ENCODE data around the gene ZDHHC1.
"Not testable (repeated sequence)": the region's sequence is repeated elsewhere in the genome, so short reads cannot be mapped to it uniquely, and the experiment has no call there.

Gene ZDHHC1

DNA sequence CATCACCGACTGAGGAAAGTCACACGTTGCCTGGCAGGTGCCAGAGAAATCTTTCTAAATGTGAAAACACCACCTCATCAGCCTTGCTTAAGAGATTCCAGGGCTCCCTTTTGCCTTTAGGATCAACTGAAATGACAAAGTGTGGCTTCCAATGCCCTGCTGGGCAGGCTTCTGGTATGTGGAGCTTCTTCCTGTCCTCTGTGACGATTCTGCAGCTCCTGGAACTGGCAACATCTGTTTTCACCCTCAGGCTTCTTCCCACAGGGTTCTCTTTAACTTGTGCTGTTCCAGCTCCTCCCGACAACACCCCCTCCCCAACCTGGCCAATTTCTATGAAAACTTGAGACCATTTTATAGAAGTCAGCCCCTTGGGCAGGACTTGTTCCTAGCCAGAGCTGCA, 4.8 kb upstream of the ZDHHC1 start:
- intact Hi-C loops (cut with DNase I; ENCODE audit: low total_unique reads) = no loop called here
- DNase-seq = no peak
- Histone ChIP-seq H3K4me3 (no peak overlapping the region), H3K27me3 (peaks cover 0 to 21% of the 10 kb centered on the region in 2 donors), H3K27ac (no peak overlapping the region), H3K36me3 (no peaks in the 10 kb centered on the region), H3K4me1 (peaks cover 0 to 6% (median 3%) of the 10 kb centered on the region in 4 donors), H3K9me3 (no peaks in the 10 kb centered on the region)
- TF ChIP-seq, protein P1, sequence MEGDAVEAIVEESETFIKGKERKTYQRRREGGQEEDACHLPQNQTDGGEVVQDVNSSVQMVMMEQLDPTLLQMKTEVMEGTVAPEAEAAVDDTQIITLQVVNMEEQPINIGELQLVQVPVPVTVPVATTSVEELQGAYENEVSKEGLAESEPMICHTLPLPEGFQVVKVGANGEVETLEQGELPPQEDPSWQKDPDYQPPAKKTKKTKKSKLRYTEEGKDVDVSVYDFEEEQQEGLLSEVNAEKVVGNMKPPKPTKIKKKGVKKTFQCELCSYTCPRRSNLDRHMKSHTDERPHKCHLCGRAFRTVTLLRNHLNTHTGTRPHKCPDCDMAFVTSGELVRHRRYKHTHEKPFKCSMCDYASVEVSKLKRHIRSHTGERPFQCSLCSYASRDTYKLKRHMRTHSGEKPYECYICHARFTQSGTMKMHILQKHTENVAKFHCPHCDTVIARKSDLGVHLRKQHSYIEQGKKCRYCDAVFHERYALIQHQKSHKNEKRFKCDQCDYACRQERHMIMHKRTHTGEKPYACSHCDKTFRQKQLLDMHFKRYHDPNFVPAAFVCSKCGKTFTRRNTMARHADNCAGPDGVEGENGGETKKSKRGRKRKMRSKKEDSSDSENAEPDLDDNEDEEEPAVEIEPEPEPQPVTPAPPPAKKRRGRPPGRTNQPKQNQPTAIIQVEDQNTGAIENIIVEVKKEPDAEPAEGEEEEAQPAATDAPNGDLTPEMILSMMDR (IDR thresholded peaks at IDR 0.05) = no peak

DNA sequence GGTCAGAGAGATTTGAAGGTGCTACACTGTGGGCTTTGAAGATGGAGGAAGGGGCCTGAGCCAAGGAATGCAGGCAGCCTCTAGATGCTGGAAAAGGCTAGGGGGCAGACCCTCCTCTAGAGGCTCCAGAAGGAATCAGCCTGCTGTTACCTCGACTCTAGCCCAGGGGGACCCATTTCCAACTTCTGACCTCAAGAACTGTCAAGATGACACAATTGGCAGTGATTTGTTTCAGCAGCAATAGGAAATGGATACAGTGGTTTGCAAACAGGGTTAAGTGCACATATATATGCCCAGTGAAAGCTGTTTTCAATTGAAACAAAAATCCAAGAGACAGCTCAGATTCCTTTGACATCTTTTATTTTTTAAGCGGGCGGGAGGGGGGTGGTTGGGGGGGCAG, 3.7 kb upstream of the ZDHHC1 start:
- no peak overlapping the region for H3K27ac ChIP-seq
- peaks cover 0 to 15% (median 12%) of the 10 kb centered on the region in 4 donors for H3K4me1 ChIP-seq
- TF ChIP-seq, protein P1 (IDR thresholded peaks at IDR 0.05) = no peak
- intact Hi-C loops (cut with DNase I; ENCODE audit: low total_unique reads) = no loop called here
- DNase-seq = no peak
- no peaks in the 10 kb centered on the region for H3K36me3 ChIP-seq
- peaks cover 0 to 11% of the 10 kb centered on the region in 2 donors for H3K27me3 ChIP-seq
- H3K9me3 ChIP-seq = no peaks in the 10 kb centered on the region
- H3K4me3 ChIP-seq = no peak overlapping the region

DNA sequence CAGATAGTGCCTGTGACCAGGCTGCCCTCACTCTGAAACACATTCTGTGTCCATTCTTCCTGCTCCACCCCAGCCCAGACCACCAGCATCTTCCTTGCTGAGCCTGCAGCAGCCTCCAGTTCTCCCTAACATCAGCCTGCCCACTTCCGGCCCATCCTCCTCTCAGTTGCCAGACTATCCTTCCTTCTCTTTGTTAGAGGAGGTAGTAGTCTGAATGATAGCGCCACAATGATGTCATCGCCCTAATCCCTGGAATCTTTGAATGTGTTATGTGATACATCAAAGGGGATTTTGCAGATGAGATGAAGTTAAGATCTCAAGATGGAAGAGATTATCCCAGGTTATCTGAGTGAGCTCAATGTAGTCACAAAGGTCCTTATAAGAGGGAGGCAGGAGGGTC, 3.2 kb upstream of the ZDHHC1 start:
- DNase-seq = no peak
- intact Hi-C loops (cut with DNase I; ENCODE audit: low total_unique reads) = no loop called here
- Histone ChIP-seq H3K4me3 (no peak overlapping the region), H3K4me1 (peaks cover 0 to 19% (median 12%) of the 10 kb centered on the region in 4 donors), H3K27ac (no peak overlapping the region), H3K36me3 (no peaks in the 10 kb centered on the region), H3K9me3 (no peaks in the 10 kb centered on the region), H3K27me3 (peaks cover 0 to 7% of the 10 kb centered on the region in 2 donors)
- TF ChIP-seq, protein P1 (IDR thresholded peaks at IDR 0.05) = no peak

DNA sequence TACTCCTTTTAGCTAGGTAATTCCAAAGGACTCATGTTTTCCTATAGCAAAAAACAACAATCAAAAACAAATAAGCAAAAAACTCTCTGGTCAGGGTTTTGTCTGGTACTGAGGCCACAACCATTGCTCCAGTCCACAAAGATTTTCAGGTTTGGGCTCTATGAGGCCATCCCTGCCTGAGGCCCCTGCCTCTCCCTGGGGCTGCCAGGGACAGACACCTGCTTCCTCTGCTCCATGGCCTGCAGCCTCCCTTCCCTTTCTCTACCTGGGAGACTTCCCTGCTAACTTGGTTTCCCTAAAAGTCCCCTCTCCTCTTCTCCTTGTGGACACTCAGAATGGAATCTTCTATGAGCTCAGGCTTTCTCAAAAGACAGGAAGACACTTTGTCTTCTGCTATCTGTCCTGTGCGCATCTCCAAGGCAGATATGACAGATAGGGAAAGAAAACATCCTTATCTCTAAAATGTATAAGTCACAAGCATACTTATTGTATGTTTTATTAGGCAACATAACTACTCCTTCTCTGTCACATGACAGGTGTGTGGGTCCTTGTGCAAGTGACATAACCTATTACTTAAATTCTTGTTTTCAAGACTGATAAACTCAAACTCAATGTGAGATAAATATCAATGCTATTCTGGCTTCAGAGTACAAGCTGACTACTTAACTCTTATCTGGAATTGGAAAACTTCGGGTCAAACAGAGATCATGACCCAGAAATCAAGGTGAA, 1.2 kb upstream of the ZDHHC1 start:
- Histone ChIP-seq H3K4me1 (peaks cover 0 to 19% (median 12%) of the 10 kb centered on the region in 4 donors), H3K9me3 (no peaks in the 10 kb centered on the region), H3K27ac (no peak overlapping the region), H3K36me3 (no peaks in the 10 kb centered on the region), H3K27me3 (no peaks in the 10 kb centered on the region), H3K4me3 (no peak overlapping the region)
- no peak for DNase-seq
- TF ChIP-seq, protein P1 (IDR thresholded peaks at IDR 0.05) = no peak
- intact Hi-C loops (cut with DNase I; ENCODE audit: low total_unique reads) = no loop called here

DNA sequence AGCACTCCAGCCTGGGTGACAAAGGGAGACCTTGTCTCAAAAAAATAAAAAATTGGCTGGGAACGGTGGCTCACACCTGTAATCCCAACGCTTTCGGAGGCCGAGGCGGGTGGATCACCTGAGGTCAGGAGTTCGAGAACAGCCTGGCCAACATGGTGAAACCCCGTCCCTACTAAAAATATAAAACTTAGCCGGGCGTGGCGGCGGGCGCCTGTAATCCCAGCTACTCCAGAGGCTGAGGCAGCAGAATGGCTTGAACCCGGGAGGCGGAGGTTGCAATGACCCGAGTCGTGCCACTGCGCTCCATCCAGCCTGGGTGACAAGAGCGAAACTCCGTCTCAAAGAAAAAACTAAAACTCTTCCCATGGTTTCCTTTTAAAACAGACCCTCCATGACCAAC, 856 bp downstream of the ZDHHC1 start:
- DNase-seq; H3K27me3 ChIP-seq; H3K9me3 ChIP-seq; intact Hi-C loops (cut with DNase I; ENCODE audit: low total_unique reads); H3K36me3 ChIP-seq: not testable (repeated sequence)
- H3K4me1 ChIP-seq = peaks cover 0 to 19% (median 12%) of the 10 kb centered on the region in 4 donors
- H3K27ac ChIP-seq = peak overlapping the region; percentile 82
- H3K4me3 ChIP-seq = peak overlapping the region; percentile 73 to 88

DNA sequence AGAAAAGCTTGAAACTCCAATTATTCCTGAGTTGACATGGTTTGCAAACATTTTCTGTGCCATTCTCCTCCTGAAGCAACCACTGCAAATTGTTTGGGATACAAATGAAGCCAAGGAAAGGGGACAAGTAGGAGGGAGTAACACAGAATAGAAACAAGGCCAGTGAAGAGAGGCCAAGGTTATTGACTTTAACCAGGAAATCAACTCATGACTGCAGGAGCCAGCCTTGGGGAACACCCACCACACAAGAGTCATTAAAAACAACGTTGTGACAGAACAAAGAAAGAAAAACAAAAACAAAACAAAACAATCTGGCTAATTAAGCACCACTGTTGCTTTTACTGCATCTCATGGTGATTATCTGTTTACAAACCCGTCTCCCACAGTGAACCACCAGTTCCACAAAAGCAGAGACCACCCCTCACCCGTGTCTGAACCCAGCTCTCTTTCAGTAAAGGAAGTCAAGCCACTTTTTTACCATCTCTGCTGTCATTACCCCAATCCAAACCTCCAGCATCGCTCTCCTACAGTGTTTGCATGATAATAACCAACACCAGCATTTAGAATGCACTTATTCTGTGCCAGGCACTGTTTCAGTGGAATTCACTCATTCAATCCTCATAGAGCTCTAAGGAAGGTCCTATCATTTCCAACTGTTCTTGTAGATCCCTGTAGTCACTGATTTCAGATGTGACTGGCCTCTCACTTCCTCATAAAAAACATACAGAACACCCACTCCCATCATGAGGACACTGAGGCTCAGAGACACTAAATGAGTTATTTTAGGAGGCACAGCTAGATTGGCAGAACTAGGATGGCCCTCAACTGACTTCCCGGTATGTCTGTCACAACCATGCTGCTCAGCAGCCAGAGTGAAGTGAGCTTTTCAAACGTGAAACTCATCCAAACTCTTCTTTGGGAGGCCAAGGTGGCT, 2.0 kb downstream of the ZDHHC1 start:
- Histone ChIP-seq H3K9me3 (no peaks in the 10 kb centered on the region), H3K27me3 (no peaks in the 10 kb centered on the region), H3K4me3 (no peak overlapping the region), H3K27ac (no peak overlapping the region), H3K36me3 (no peaks in the 10 kb centered on the region), H3K4me1 (peaks cover 0 to 19% (median 12%) of the 10 kb centered on the region in 4 donors)
- intact Hi-C loops (cut with DNase I; ENCODE audit: low total_unique reads) = no loop called here
- DNase-seq = no peak
- TF ChIP-seq, protein P1 (IDR thresholded peaks at IDR 0.05) = no peak
